22Rv1 (cell line): ENCODE measurements around the gene COL27A1.

Experiments used
- CTCF ChIP-seq: fragments of 450-650 bp; IDR thresholded peaks from 2 replicates; pipeline ENCODE4 v1.5.1; 2017; ENCODE audit warnings: mild to moderate bottlenecking
- ZFX ChIP-seq: fragments of 450-650 bp; IDR thresholded peaks from 2 replicates; pipeline ENCODE4 v1.6.1; 2017; ENCODE audit warnings: antibody characterized with exemption, borderline replicate concordance

GRCh38 chr9:114303977-114304376 is 148.6 kb downstream of the COL27A1 start:
- TF ChIP-seq CTCF (no peak), ZFX (no peak)
